GM19397 (cell line): ENCODE measurements around the gene GLRA1.

Source experiments
- ATAC-seq: cut with Tn5 transposase; IDR thresholded peaks from one replicate; pipeline ENCODE4 v1.9.1; 2021; ENCODE audit warnings: mild to moderate bottlenecking, moderate library complexity; ENCODE audit not compliant: unreplicated experiment

The GLRA1 gene

DNA sequence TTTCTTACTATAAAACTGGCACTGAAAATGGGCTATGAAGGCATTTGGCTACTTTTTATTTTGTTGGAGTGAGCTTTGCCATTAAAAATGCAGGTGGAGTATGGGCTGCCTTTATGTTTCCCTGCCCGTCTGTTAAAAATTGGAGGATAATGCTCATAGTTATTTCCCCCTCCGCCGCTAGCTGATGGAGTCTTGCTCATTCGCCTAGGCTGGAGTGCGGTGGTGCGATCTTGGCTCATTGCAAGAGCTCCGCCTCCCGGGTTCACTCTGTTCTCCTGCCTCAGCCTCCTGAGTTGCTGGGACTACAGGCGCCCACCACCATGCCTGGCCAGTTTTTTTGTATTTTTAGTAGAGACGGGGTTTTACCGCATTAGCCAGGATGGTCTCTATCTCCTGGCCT is 144.3 kb downstream of the GLRA1 start:
- ATAC-seq = no peak

DNA sequence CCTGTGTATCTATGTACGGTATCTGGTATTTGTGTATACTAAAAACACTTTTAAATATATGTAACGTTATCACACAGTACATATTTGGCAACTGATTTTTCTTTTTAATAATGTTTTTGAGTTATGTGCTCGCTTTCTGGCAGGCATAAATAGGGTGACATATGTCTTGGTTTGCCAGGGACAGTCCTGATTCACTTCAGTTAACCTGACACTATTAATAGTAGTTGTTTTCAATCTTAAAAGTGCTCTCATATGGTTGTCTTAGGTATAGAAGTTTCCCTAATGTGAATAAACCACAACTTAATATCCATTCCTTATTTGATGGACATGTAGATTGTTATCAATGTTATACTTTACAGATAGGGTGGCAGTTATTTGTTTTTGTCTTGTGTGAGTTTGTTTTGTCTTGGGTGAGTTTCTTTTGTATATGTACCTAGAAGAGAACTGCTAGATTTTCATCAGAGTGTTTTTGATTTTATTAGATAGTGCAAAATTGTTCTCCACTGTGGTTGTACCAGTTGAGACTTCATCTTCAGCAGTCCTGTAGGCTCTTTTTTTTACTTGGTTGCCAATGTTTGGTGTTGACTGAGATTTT is 145.0 kb downstream of the GLRA1 start:
- no peak for ATAC-seq

DNA sequence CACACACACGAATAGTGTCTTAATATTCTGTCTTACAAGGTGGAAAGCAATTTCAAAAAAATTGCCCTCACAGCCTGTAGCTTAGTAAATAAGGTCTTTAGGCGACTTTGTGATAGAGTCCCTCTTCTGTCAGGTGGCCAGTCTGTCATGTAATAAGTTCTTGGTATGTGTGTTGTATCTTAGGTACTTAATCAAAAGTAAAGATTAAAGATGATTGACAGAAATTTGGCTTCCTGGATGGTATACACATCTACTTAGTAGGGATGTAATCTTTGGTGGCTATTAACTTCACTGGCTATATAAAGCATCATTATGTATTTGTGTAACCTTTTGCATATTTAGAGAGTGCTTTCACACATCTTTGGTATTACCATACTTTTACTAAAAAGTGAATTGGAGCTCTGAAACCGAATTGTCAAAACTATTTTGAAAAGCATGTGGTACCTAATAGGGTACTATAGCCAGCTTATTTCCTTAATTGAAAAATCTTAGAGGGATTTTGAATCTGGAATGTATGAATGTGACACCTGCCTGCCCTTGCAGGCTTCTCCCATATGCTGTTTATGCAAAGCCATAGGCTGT is 149.5 kb downstream of the GLRA1 start:
- ATAC-seq = no peak

DNA sequence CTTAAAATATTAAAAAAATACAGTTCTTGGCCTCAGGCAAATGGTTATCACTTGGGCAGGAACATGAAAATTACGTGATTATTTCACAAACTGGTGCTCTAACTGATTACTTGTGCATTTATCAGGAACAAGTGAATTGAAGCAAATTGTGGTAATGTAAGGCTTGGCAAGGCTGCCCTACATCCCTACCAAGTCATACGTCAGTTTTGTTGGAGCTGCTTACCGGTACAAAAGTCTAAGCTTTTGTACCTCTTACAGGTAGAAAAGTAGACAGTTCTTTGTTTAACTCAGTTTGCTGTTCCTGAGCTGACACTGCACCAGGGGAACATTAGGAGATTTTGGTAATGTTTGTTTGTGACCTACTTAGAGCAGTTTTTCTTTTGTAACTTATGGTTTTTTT is 150.7 kb downstream of the GLRA1 start:
- no peak for ATAC-seq

DNA sequence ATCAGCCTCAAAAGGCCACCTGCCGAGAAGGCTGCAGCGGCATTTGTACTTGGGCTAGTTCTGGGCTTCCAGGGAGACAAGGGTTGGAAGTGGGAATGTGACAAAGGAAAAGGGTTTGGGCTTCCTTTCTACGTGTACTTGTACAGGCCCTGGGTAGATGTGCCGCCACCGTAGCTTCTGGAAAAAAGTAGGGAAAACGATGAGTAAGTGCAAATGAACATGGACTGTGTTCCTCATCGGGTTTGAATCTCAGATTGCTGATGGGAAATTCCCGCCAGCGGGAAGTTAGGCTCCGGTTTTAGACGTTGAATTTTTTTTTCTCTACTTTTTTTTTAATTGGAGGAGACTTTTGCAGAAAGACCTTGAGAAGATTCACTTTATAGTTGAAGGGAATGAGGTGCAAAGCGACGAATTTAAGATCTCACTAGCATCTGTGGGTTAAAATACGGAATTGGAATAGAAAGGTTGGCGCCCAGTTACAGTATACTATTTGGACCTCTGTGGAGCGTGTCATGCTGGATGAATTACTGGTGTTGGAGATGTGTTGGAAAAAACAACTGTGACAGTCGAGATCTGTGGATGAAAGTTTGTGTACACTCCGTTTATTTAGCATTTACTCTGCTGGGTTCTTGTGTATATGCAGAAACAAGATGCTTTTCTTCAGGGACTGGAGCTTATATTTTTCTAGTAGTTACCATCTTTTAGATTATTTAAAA is 151.6 kb downstream of the GLRA1 start:
- ATAC-seq = no peak
